Ureter (tissue), 1 donor: Measurements from ENCODE around the gene PAX5. TPM values are rescaled to one million over a fixed set of nuclear protein-coding genes. Genes with fewer than 3 reads are reported as not detected.

Experiments used
- DNase-seq: peaks from one replicate; pipeline ENCODE4 v3.0.0-alpha.2; 2020; ENCODE audit warnings: low spot score
- total RNA-seq: library from RNA; stranded (reverse); gene quantifications from one replicate; pipeline ENCODE4 v1.2.4, GENCODE V29; 2023
- donor health status: DM: yes; HTN: yes; CAD: no.

The PAX5 gene
- total RNA-seq, 1 donor from 2014 or later = not detected

DNA sequence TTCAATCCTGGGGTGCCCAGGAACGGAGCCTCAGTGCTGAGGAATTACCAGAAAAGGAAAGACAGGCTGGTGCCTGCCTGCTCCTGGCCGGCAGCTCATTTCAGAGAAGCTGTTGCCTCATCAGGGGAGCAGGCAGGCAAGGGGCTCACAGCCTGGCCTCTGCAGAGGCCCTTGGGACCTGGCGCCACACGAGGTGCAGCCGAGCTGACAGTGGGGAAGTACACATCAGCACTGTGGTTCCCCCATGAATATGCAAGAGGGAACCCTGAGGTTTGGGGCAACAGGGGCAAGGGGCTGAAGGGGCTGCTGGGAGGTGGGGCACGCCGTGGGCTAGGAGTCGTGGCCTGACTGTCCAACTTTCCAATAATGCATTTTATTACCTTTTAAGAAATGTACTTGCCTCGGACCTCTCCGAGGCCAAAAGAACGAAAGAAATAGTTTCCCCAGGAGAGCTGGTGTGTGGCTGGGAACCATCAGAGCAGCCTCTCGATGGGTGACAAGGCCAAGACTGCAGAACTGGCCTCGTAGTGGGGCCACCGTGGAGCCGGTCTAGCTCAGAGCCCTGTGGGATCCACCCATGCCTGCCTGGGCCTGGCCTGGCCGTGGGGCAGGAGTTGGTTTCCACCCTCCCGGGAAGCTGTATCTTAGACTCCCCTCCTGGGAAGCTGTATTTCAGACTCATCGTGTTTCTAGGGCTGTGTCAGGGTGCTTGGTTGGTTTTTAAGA, 198.6 kb downstream of the PAX5 start:
- no peak for DNase-seq

DNA sequence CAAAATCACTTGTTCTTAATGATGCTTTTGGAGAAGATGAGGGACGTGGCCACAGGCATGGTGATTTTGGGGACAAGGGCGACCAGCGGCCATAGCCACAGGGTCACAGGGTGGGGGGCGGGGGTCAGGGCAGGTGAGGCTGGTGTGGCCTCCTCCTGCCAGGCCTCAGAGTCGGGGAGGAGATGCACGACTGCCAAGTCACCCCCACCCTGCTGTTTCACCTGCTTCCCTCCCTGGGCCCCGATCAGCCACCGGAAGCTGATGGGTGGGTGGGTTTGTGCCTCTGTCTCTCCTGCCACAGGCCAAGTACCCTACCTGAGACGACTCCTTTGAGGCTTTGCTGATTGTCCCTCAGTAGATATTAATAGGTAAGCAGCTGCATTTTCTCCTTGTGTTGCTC, 199.3 kb downstream of the PAX5 start:
- no peak for DNase-seq

DNA sequence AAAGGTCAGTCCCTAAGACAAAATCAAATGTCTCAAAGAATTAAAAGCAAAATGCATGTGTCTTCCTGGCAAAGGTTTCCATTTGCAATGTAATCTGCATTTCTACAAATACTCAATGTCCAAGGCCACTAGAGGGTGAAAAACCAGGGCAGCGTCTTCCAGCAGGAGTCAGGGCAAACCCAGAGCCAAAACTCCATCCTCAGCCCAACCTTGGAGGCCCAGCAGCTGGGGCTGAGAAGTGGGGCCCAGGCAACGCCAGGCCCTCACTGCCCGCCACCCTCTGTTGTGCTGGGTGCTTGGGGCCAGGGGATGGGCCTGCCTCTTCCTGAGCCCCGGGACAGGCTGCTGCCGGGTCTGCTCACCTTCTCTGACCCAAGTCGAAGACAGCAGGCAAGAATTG, 200.1 kb downstream of the PAX5 start:
- DNase-seq = no peak

DNA sequence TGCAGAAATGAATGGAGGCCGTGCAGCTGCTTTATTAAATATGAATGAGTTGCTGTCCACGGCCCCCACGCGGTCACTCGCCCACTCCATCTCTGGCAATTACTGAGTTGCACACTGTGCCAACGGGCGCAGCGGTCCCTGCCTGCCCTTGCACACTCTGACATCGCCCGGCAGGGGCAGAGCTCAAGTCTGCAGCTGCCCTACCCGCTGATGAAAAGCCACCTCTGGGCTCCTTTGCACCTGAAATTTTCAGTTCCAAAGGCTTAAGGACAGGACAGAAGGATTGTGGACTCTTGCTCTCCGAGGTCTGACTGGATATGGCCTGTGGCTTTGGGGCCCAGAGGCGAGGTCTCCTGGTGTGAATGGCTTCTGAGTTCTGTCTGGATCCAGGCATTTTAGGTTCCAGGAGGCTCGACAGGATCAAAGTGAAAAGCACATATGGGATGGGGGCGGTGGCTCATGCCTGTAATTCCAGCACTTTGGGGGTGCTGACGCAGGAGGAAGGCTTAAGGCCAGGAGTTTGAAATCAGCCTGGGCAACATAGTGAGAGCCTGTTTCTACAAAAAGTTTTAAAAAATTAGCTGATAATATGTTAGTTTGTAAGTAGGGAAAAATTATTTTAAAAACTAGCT, 201.8 kb downstream of the PAX5 start:
- no peak for DNase-seq

DNA sequence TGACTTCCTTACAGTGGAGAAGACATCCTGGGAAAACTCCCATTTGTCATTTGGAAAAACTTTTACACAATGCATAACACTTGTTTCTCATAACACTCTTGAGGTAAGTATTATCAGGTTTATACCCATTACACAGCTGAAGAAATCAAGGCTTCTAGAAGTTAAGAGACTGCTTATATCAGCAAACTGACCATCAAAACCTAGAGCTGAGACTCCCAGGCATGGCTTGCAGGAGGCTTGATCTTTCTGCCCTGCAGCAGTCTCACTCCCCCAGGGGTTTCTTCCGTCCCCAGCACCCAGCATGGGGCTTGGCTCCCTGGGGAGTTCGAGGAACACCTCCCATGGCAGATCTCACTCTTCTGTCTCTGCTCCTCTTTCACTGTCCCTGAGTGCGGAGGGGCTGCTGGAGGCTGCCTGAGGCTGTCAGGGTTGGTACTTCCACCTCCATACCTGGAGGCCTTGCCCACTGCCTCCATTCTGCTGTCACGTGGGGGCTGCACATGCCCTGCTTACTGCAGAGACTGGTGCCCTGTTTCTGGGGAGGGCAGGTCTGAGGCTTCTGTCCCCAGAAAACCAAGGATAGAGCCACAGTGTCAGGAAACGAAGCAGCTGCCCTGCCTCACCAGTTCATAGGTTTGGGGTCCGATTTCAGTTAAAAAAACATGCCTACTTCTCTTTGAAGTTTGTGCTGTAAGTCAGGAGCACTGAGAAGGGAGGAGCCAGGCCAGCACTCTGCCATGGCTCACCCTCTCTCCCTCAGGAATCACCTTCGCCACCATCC, 202.5 kb downstream of the PAX5 start:
- DNase-seq = no peak

DNA sequence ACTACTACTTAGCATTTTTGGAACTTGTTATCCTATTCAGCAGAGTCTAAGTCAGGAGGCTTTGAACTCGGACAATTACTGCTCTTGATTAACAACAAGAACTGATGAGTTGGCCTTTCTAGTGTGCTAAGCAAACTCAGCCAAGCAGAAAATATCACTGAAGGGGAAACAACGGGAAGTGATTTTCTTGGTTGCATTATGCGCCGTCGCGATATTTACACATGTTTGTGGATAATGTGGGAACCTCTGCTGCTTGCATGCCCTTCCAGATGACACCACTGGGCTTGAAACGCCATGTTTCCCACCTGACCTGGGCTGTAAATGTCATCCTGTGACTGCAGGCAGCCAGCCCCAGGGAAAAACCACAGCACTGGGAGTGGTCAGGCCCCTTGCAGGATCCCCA, 205.5 kb downstream of the PAX5 start:
- DNase-seq = no peak

DNA sequence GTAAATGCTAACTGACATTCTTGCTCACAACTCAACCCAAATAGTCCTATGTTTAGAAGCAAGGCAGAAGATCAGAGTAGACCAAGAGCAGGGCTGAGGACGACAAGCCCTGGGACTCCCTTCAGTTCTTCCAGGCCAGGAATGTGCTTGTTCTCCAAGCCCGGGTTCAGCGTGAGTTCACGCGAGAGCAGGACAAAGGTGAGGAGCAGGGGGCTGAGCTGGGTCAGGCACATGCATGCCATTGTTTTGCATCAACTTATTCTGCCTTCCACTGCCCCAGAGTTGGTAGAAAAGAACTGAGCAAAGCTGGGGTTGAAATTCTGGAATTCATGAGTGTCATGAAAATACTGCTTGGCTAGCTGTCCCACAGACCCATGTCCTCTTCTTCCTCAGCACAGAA, 206.5 kb downstream of the PAX5 start:
- DNase-seq = no peak

DNA sequence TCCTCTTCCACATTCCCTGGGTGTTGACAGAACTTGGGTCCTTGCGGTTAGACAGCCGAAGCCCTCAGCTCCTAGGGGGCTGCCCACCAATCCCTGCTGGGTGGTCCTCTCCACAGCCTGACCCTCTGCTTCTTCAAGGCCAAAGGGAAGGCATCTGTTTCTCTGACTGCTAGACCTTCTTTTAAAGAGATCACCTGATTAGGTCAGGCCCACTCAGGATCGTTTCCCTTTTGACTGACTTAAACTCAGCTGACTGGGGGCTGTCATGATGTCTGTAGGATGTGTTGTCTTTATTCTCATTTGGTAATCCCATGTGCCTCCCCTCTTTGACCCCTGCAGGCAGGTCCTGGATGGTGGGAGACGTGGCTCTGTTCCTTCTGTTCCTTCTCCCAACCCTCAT, 207.5 kb downstream of the PAX5 start:
- DNase-seq = no peak

DNA sequence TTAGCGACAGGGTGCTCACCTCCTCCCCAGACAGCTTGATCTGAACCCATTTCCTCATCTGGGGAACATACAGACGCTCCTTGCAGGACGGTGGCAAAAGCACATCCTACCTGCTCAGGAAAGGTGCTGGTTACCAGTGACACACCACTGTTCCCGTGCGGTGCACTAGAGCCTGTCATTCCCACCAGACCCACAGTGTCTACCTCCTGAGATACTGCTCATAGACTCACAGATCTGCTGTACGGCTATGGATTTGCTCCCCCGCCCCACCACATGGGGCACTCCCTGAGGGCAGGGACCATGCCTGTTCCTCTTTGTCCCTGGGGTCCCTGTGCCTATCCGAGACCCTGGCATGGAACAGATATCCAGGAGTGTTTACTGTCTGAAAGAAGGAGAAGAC, 208.9 kb downstream of the PAX5 start:
- no peak for DNase-seq

DNA sequence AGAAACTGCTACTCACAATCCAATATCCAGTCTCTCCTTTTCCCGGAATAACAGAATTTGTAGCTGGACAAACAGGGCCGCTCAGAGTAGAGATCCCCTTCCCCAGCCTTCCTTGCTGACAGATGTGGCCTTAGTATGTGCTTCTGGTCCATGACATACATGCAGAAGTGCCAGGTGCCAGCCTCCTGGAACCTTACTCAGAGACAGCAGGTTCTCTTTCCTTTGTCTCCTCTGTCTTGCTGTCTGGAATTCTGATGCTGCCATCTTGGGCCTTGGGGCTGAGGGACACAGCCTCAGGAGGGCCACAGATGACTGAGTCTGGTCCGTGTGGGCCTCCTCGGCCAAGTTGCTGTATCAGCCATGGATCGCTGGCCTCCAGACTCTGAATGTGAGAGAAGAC, 210.1 kb downstream of the PAX5 start:
- DNase-seq = no peak

DNA sequence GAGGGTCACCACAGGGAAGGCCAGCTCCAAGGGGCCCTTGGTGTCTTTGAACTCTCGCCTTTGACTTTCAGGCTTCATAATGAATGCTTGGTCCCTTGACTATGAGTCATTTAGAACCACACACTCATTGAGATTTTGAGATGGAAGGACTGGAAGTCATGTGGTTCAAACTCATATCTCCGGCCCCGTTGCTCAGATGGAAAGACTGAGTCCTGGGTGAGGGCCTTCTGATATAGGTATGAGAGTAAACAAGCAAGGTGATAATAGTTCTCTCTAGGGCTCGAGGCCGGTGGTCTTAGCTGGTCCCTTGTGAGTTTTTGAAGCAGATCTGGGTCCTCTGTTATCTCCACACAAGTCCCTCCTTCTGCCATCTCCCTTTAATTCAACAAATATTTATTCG, 210.6 kb downstream of the PAX5 start:
- no peak for DNase-seq

DNA sequence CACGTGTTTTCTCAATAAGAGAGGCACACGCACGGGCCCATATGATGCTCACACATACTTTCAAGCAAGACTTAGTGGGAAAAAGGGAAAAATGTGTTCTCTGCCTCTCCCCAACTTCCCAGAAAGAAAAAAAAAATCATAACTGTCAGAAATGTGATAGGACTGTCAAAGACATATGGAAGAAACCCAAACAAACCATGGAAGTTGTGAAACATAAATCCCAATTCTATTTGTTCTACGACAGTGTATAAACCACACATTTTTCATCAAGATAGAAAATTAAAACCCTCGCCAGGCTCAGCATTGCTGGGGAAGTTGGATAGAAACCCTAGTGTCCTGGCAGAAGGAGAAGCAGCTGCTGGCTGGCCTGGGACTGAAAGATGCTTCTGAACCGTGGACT, 211.9 kb downstream of the PAX5 start:
- no peak for DNase-seq

DNA sequence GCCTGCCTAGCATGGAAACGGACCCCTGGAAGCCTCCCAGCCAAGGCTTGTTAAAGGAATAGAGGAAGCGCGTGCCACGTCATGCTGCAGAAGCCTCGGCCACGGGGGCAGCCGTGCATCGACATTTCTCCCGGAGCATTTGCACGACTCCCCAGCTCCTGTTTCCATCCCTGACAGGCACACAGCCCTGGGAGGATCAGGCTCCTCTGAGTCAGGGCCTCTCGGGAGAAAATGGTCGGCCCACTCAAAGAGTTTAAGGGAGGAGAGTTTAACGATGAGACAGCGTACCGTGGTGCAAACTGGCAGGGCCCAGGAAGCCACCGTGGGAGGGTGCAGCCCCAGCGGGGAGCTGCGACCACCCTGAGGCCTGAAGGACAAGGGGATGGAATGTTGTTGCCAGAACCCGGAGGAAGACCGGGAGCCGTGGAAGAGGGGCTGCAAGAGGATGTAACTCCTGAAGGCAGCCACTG, 213.6 kb downstream of the PAX5 start:
- DNase-seq = no peak

DNA sequence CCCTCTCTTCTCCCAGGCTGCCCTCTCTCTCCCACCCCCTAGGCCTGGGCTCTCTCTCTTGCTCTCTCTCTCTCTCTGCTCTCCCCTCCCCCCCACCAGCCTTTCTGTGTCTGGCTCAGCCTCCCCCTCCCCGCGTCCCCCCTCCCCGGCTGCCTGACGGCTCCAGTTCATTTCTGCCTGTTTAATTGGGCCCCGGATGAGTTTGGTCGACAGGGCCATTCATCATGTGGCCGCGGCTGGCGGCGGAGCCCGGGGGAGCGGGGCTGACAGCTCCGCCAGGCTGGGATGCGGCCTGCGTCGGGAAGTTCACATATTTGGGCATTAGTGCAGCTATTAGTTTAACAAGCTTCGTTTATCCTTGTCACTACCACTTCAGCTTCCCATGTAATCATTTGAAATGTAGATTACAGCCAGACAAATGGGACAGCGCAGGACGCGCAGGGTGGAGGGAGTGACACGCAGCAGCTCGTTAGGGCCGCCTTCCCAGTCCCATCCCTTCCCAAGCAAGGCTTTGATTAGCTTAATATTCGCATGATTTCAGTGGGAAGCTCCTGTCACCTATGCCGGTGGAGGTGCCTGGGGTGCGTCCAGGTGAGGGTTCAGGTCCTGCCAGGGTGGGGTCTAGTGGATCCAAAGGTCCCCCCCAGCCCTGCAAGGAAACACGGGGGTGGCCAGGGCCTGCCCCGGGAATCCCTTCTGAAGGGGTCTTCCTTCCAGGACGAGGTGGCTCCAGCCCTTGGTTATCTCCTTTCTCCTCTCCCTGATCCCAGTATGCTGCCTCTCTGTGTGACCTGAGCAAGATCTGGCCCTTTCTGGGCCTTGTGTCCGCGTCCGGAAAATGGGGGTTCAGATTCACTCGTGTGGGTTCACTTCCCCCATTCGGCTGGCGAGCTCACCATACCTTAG, 214.8 kb downstream of the PAX5 start:
- no peak for DNase-seq

DNA sequence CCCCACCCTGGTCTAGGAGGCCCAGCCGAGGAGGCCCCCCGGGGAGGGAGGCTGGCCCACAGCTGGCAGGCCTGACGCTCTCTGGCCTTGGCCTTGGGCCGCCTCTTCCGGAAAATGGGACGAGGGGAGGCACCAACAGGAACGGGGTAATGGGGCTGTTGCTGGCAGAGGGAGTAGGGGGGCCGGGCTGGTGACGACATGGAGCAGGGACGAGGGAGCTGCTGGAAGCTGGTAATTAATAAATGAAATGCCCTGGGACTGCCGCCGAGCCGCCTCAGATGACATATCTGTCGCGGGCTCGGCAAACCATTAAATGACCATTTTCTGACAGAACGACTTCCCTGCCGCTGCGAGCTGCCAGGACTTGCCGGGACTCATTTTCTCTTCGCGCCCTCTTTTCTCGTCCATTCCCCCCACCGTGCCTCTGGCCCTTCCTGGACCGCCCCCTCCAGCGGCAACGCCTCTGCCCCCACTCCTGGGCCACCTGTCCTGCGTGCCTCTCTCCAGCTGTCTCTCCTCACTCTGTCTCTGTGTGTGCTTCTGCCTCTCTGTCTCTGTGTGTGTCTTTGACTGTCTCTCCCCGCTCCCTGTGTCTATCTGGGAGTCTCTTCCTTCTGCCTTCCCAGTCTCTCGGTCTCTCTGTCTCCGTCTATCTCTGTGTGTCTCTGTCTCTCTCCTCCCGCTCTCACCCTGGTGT, 215.7 kb downstream of the PAX5 start:
- DNase-seq = no peak

DNA sequence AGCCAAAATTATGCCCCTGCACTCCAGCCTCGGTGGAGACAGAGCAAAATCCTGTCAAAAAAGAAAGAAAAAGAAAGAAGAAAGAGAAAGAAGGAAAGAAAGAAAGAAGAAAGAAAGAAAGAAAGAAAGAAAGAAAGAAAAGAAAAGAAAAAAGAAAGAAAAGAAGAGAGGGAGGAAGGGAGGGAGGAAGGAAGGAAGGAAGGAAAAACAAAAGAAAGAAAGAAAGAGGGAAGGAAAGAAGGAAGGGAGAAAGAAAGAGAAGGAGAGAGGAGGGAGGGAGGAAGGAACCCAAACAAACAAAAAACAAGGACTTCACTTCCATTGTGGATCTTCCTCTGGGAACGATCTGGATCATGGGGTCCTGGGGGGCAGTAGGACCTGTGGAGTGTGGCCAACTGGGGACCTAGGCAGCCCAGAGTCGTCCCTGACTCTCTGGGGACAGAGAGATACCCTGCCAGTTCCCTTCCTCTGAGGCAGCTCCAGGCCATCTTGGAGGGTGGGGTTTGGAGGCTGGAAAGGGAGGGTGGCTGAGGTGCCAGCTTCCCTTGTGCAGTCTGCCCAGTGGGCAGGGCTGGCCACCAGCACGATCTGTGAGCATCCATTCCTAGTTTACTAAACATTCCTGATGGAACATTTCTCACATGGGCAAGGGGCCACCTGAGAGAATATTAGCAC, 216.8 kb downstream of the PAX5 start:
- DNase-seq = no peak

DNA sequence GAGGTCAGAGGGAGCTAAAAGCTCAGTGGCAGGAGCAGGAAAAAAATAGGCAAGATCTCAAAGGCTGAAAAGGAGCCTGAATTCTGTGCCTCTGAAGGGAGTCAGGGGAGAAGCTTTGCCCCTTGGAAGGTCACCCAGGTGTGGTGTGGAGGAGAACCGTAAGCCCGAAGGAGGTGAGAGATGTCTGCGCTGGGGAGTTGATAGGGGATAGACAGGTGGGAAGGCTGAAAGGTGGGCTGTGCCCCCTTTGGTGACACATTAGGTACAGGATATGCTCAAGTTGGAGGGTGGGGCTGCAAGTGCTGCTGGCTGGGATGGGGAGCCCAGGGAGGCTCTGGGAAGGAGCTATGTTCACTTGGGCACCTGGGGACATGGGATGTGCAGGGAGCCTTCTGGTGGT, 217.7 kb downstream of the PAX5 start:
- no peak for DNase-seq

DNA sequence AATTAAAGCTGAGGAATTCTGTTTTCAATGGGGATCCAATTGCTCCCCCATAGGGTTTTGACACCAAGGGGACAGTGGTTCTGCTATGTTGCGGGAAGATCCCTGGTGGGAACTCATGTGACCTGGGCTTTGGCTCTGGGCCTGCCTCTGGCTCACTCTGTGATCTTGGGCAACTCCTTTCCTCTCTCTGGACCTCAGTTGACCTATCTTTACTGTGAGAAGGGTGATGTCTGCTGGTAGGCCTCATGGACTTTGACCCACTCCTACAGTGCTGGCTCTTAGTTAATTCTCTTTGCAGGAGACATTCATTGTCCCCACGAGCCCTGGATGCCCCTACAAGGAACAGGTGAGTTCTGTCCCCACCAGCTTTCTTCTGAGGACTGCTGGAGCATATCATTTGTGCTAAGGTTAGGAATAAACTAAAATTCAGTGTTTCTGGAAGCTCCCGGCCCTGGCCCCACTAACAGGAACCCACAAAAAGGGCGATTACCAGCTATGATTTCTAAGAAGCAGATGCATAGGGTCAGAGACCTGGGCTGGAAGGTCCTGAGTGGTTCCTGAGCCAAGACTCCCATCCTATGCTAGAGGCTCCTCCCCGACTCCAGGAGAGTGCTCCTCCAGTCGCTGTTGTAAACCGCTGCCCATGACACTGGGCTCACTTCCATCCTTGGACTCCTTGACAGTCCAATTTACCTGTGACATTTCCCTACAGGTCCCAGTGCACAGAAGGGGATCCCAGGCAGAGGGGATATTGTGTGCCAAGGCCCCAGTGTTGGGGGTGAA, 218.3 kb downstream of the PAX5 start:
- no peak for DNase-seq

DNA sequence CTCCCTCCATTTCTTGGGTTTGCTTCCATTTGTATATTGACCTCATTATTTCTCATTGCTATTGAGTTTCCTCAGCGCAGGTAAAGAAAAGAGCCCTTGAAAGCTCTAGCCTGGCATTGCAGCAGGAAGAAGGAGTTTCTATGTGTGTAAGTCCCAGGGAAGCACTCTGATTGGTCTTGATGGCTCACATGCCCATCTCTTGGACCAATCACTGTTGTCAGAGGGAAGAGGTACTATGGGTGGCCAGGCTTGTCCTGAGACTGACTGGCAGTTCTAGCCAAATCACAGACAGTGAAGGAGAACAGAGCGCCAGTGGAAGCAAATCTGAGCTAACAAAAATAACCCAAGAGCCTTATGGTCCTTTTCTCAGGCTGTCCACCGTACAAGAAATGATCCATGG, 219.0 kb downstream of the PAX5 start:
- no peak for DNase-seq

DNA sequence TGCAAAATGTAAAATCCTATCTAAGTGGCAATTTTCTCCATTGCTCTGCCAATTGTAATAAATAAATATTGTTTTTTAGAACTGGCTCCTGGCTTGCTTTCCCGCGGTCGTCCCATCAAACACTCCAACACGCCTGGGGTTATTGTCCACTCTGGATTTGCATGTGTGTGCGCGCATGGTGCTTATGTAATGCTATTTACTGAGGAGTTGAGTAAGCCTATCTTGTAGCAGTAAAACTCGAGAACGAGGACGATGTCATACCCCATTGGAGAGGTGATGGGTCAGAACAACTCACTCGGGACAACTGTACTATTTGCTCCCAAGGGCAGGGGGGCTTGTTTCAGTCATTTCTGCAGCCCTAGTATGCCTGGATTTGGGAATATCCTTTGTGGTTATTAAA, 220.9 kb downstream of the PAX5 start:
- no peak for DNase-seq
